NCI-H2196 (cell line): ENCODE data around the gene TMEM218.
"Not testable (repeated sequence)": the region's sequence is repeated elsewhere in the genome, so short reads cannot be mapped to it uniquely, and the experiment has no call there.

Source experiments
- DNase-seq: peaks from one replicate; lab custom pipeline; 2025; ENCODE audit not compliant: unreplicated experiment; lab: John Stamatoyannopoulos, UW

Gene TMEM218

DNA sequence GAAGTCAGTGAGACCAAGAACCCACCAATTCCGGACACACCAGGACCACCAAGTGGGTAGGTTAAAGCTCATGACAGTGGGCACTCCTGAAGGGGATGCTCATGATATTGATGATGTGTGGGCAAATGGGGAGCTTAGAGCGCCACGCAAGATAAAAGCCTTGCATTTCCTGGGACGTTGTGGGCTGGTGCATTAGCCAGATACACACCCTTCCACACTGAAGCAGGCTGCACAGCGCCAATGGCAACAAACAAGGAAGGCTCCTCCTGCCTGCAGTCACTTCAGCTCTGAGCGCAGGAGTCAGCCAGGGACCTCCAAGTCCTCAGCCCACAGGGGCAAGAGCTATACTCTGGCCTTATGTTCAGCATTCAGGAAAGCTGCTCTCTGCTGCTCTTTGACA lies 20.6 kb downstream of the TMEM218 start:
- DNase-seq = no peak

DNA sequence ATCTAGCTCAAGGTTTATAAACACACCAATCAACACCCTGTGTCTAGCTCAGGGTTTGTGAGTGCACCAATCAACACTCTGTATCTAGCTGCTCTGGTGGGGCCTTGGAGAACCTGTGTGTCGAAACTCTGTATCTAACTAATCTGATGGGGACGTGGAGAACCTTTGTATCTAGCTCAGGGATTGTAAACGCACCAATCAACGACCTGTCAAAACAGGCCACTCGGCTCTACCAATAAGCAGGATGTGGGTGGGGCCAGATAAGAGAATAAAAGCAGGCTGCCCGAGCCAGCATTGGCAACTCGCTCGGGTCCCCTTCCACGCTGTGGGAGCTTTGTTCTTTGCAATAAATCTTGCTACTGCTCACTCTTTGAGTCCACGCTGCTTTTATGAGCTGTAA lies 21.3 kb downstream of the TMEM218 start:
- DNase-seq = not testable (repeated sequence)

DNA sequence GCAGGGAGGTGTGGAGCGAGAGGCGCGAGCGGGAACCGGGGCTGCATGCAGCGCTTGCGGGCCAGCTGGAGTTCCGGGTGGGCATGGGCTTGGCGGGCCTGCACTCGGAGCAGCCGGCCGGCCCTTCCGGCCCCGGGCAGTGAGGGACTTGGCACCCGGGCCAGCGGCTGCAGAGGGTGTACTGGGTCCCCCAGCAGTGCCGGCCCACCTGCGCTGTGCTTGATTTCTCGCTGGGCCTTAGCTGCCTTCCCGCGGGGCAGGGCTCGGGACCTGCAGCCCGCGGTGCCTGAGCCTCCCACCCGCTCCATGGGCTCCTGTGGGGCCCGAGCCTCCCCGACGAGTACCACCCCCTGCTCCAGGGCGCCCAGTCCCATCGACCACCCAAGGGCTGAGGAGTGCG lies 21.9 kb downstream of the TMEM218 start:
- DNase-seq = not testable (repeated sequence)

DNA sequence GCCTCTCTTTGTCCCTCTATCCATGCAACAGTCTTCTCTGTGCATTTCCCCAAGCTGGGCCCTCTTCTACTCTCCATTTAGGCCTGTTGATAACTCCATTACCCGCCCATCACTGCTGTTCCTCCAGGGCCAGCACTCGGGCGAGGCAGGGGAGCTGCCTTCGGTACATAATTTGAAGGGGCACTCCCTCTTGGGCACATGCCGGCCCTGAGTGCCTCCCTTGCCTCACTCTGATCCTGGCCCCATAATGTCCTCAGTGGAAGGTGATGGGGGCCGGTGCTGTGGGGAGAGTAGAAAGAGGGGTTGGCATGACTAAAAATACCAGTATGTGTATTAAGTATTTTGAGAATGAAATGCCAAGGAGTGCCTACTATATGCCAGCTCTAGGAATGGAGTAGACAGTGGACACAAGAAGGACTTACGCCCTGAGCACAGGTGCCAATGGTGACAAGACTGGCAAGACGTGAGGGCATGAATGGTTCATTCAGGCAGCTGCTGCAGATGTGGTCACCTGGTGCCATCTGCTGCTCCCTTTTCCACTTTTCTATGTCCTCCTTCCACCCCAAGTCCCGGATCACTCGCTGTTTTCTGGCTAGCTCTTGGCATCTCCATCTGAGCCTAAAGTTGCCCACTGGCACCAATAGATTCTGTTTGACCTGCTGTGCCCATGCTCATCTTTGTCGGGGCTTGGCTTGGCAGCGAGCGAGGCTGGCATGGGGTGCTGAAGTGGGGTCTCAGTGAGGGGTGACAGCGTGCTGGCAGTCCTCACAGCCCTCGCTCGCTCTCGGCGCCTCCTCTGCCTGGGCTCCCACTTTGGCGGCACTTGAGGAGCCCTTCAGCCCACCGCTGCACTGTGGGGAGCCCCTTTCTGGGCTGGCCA lies 22.6 kb downstream of the TMEM218 start:
- DNase-seq = no peak

DNA sequence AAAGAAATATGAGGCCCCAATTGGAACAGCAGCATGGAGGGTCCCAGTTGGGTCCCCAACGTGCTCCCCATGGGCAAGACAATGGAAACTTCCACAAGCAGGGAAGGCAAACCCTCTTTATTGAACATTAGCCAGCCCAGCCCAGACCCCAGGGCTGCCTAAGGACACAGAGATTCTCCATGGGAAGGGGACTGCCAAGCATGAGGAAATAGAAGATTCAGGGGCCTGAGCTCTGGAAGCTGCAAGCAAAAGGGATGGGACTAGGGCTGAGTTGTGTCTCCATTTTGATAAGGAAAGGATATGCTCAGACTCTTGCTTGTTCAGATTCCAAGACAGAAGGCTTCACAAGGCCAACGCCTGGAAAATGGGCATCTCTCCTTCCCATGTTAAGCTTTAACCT lies 23.3 kb downstream of the TMEM218 start:
- no peak for DNase-seq

DNA sequence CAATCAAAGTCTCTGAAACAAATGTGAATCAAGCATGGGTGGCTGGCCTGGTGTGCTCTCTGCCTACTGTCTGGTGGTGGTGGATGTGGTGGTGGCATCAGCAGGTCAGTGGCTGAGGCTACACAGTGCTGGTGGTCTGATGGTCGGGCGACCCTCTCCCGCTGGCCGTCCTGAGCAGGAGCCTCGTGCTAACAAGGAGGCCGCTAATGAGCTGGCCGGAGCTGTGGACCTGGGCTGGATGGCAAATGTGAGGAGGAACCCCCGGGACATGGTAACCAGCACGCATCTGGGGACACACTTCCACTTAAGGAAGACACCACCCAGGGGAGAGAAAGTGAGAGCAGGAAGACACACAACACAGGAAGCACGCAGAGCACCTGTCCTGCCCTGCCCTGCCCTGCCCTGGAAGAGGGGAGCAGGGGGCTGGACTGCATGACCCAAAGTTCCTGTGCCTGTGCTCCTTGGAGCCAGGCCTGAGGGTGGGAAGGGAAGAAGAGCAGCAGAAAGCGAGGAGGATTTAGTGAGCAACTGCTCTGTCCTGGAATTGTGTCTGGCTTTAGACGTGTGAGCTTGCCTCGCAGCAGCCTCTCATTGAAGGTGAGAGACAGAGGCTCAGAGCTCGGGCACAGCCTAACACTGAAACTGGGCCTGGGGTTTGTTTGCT lies 24.7 kb downstream of the TMEM218 start:
- DNase-seq = no peak

DNA sequence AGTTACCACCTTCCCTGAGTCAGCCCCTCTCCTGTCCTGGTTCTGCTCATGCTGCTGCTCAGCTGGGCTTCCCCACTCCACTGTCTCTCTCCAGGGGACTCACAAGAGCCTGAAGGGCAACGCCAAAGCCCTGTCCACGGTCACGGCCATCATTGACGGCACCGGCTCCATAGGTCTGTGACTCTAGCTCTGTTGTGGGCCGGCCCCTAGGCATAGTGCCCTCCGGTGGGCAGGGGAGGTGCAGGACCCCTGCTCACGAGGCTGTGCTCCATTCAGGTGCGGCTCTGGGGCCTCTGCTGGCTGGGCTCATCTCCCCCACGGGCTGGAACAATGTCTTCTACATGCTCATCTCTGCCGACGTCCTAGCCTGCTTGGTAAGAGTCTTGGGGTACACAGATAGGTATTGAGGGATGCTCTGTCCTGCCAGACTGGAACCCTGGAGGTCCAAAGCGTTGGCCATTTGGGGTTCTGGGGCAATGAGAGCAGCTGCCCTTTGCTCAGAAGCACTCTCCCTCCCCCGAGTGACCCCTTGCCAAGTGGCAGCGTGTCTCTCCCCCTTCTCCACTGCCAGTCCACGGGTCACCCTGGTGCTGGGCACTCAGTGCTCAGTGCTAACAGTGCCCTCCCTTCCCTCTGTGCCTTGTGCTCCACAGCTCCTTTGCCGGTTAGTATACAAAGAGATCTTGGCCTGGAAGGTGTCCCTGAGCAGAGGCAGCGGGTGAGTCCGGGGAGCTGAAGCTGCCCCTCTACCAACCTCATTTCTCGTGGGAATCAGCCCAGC lies 25.9 kb downstream of the TMEM218 start:
- no peak for DNase-seq

DNA sequence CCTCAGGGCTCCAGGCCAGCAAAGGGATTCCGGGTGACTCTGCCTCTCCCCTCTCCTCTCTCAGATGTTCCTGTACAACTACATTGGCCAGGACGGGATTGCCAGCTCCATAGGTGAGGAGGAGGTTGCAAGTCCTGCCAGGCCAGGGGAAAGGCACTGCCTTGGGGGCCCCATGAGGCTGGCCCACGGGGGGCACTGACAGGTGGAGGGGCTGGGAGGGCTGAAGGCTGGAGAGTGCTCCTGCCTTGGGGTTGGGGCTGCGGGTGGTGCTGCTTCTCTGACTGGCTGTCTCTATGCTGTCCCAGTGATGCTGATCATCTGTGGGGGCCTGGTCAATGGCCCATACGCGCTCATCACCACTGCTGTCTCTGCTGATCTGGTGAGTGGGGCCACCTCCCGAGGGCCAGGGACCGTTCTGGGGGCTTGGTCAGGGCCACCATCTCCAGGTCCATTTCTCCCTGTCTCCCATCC lies 26.6 kb downstream of the TMEM218 start:
- DNase-seq = no peak

DNA sequence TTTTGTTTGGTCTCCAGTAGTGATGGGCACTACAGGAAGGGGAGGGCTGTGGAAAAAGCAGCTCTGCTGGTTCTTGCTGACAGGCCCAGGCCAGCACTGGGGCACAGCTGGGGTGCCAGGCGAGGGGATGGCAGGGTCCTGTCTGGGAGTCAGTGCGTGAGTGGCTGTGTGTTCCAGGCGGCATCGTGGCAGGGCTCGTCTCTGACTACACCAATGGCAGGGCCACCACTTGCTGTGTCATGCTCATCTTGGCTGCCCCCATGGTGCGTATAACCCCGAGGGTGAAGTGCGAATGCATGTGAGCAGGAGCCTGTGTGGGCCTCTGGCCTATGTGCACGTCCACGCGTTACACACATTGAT lies 27.4 kb downstream of the TMEM218 start:
- no peak for DNase-seq

DNA sequence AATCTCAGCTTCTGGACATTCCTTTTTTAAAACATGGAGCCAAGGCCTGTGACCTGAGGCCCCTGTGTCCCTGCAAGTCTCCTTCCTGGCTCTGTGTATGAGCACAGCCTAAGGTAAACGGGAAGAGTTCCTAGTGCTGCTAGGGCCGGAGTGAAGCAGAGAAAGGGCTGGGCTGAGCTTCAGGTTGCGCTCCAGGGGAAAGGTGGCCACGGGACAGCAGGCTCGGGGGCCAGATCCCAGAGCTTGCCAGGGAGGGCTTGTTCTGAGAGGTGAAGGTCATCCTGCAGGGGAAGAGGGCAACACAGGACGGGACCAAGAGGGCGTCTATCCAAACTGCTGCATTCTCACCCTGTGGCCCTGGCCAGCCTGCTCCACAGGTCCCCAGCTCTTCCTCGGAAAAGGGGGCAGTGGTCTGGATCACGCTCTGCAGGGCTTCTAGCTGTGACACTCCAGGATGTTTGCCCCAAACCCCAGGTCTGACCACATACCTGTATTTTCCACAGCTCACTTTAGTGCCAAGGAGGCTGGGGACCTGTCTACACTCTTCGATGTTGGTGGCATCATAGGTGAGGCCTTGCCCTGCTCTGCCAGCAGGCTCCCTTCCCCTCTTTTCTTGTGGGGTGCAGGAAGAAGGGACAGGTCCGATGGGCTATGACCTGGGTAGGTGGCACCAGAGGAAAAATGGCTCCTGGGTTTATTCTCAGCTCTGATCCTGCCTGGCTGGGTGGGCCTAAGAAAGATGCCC lies 27.9 kb downstream of the TMEM218 start:
- DNase-seq = no peak

DNA sequence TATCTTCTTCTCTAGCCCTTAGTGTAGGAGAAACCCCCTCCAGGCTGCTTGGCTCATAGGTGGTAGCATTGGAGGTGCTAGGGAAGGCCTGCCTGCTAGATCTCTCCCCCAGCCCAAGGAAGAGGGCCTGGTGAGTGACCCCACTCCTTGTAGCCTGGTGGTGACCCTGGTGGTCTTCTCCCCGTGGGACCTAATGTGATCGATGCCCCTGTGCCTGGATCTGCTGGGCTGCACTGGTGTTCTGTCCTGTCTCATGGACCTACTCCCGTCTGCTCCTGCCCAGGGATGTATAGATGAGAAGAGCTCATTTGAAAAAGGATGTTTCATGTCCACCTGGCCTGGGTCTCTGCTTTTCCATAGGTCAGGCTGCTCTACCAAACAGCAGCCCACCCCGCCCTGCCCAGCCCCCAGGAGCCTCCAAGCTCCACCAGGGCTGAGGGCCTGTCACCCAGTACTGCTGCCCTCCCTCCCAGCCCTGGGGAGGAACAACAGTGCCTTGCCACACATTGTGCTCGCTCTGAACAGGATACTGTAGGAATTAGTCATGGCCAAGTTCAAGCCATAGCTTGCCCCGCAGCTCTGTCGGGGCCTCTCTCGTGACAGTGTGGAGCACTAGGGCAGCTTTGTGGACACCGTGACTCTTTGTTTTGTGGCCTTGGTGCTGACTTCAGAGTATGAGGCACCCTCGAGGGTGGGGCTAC lies 28.7 kb downstream of the TMEM218 start:
- DNase-seq = no peak

DNA sequence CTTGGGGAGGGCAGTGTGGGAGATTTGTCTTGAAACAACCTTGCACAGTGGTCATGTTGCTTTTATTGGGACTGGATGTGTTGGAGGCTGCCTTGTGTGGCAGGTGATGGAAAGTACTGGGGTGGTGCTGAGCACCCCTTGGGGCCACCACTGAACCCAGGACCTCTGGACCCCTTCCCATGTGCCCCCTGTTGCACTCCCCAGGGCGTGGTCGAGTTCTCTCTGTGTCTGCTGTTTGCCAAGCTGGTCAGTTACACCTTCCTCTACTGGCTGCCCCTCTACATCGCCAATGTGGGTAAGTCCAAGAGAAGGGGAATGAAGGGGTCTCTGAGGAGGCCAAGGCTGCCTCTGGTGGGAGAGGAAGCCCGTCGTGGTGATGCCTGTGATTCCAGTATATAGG lies 29.4 kb downstream of the TMEM218 start:
- no peak for DNase-seq

DNA sequence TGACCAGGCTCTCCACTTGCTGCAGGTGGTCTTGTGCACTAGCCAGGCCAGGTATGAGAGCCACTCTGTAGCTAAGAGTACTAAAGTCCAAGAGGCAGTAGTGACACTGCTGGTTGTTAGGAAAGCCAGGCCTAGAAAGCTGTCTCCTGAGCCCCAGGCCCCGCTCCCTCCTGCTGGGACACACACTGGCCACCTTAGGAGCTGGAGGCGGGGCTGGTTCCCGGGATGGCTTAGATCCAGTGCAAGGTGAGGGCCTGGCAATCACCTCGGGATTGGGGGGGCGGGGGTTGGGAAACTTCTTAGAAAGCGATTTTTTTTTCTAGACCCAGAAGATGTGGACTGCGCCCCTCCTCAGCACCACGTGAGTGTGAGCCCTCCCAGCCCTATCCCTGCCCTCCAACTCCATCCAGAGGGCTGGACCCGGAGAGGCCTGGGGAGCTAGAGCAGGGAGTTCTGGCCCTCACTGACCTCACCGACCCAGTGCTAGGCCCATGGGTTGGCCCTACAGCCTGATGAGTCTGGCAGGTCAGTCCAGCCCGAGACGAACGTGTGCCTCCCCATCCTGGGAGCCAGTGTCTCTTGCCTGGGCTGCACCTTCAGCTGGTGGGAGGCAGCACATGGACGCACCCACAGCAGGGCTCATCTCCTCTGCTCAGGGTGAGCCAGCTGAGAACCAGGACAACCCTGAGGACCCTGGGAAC lies 30.2 kb downstream of the TMEM218 start:
- no peak for DNase-seq

DNA sequence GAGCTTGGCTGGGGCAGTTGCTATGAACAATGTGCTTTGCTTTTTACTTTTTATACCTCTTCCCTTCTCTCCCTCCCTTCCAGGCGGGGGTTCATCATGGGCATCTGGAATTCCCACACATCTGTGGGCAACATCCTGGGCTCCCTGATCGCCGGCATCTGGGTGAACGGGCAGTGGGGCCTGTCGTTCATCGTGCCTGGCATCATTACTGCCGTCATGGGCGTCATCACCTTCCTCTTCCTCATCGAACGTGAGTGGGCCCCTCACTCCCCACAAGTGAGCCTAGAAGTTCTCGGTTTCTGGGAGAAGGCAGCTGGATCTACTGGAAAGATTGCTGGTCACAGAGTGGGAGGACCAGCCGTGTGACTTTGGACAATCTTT lies 30.9 kb downstream of the TMEM218 start:
- DNase-seq = no peak

DNA sequence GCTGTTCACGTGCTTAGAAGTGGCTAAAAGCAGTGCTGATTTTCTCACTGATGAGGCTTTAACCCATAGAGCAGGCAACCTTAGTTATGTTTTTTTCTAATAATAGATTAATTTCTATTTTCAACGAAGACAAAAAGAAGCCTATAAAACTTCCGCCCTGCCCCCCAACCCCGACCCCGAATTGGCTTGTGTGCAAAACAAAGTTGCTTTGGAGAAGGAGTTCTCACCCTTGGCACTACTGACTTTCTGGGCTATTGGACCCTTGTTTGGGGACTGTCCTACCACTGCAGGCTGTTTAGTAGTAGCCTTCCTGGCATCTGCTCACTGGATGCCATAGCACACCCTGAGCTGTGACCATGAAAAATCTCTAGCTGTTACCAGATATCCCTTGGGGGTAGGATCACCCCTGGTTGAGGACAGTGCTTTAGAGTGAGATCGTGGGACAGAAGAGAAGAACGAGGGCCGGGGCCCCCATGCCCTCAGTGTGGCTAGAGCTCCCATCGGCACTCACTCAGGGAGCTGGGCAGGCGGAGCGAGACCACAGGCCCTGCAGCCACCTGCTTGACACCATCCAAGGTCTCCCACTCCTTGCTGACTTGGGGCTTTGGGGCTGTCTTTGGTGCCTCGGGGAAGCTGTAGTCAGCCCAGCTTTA lies 31.4 kb downstream of the TMEM218 start:
- no peak for DNase-seq

DNA sequence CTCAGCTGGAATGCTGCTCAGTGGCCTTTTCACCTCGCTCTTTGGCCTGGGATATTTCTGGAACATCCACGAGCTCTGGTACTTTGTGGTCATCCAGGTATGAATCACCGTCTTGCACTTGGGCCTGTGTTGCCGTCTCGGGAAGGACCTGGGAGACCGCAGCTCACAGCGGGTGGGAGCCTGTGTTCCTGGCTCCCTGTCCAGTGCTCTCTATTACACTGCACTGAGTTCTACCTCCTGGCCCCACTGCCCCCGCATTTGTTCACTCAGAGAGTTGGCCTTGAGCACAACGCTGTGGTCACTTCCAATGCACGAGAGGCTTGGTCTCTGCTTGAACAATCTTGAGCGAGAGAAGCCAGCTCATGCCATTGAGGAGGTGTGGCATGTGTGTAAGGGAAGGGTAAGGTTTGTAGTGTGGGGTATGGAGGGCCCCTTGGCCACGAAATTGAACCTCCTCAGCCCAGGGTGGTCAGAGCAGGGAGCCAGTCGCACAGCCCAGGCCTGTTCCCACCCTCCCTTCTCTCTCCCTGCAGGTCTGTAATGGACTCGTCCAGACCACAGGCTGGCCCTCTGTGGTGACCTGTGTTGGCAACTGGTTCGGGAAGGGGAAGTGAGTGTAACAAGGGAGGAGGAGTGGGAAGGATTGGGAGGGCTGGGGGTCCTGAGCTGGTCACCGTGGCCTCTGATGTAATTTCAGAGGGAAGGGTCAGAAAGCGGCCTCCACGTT lies 32.1 kb downstream of the TMEM218 start:
- no peak for DNase-seq

DNA sequence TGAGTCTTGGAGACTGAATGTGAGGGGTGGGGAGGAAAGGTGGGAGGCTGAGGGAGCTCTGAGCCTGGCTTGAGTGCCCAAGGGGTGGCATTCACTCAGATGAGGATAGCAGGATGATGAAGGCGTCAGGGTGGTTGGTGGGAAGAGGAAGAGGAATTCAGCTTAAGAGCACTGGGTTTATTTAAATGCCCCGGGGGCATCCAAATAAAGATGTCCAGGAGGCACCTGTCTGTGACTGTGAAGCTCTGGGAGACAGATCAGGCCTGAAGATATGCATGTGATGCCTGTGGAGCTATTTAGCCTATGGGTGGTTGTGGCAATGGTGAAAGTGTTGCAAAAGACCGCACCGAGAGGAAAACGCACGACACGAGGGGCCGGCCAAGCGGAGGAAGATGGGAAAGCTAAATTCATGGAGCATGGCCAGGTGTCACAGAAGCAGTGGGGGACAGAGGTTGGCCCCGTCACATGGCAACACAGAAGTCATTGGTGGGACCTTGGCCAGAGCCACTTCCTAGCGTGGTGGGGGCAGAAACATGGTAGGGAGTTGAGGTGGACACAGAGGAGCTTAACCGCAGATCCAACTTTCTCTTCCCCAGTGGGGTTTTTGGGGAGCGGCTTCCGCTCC lies 32.8 kb downstream of the TMEM218 start:
- DNase-seq = no peak

DNA sequence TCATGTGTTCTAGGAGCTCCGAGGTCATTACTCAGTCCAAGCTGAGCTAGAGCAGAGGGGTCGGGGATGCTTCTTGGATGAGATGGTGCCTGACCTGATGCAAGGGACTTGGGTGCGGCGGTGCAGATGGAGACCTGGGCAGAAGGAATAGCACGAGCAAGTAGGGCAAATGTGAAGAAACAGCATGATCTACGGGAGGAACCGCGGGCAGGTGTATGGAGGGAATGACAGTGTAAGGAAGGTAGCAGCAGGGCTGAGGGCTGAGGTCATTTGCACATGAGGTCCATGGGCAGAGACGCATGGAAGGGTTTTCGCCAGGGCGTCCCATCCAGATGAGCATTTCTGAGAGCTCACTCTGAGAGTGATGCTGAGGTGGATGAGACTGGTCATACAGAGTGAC lies 33.4 kb downstream of the TMEM218 start:
- no peak for DNase-seq
